NOMO-1 treated with dmso at 0.1 percent for 144 hours (cell line): ENCODE data around the gene RGL1.
"Not testable (repeated sequence)": the region's sequence is repeated elsewhere in the genome, so short reads cannot be mapped to it uniquely, and the experiment has no call there.

Experiments
- DNase-seq: peaks from one replicate; lab custom pipeline; 2025; ENCODE audit not compliant: unreplicated experiment; lab: John Stamatoyannopoulos, UW

Gene RGL1

GRCh38 chr1:183783767-183784637, 20.9 kb upstream of the RGL1 start:
- no peak for DNase-seq

DNA sequence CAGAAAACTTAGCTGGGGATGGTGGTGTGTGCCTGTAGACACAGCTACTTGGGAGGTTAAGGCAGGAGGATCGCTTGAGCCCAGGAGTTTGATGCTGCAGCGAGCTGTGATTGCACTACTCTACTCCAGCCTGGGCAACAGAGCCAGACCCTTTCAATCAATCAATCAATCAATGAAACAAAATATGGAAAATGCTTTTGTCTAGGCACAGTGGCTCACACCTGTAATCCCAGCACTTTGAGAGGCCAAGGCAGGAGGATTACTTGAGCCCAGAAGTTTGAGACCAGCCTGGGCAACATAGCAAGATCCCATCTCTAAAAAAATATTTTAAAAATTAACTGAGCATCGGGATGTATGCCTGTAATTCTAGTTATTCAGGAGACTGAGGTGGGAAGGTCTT, 19.0 kb upstream of the RGL1 start:
- not testable (repeated sequence) for DNase-seq

DNA sequence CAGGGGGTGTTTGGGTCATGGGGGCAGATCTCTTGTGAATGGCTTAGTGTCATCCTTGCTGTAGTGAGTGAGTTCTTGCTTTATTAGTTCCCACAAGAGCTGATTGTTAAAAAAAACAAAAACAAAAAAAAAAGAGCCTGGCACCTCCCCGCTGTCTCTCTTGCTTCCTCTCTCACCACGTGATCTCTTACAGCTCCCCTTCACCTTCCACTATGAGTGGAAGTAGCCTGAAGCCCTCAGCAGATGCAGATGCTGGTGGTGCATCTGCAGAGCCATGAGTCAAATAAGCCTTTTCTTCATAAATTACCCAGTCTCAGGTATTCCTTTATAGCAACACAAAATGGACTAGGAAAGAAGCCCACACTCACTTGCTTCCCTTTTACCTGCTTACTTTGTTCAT, 17.2 kb upstream of the RGL1 start:
- DNase-seq = no peak

DNA sequence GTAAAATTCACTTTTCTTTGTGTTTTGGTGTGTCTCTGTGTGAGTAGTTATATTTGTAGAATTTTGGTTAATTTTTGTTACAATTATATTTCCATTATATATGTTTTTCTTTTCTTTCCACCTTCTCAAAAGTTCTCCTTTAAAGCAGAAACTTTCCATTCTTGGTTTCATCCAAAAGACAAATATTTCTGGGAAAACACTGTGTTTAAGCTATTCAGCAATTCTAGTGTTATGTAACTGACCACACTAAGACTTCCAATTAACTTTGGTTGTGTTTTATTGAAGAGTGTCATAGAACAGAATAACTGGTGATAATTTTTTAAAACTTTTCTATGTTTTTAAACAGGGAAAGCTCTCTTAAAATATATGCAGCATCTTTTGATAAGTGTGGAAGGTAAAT, 13.6 kb upstream of the RGL1 start:
- DNase-seq = no peak

DNA sequence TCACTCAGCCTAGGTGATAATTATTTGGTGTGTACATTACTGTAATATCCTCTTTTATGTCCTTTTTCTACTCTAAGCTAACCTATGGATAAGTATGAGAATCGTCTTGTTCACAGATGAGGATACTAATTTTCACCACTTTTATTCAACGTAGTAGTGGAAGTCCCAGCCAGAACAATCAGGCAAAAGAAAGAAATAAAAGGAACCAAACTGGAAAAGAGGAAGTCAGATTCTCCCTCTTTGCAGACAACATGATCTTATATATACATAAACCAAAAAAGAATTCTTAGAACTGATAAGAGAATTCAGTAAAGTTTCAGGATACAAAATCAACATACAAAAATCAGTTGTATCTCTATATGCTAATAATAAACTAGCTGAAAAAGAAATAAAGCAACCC, 12.6 kb upstream of the RGL1 start:
- DNase-seq = no peak

DNA sequence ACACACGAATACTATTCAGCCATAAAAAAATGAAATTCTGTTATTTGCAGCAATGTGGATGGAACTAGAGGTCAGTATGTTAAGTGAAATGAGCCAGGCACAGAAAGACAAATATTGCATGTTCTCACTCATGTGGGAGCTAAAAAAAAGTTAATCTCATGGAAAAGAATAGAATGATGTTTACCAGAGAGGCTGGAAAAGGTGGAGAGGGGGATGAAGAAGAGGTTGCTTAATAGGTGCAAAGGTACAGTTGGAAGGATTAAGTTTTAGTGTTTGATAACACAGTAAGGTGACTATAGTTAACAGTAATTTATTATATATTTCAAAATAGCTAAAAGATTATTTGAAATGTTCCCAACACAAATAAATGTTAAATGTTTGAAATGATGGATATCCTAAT, 10.8 kb upstream of the RGL1 start:
- DNase-seq = no peak

DNA sequence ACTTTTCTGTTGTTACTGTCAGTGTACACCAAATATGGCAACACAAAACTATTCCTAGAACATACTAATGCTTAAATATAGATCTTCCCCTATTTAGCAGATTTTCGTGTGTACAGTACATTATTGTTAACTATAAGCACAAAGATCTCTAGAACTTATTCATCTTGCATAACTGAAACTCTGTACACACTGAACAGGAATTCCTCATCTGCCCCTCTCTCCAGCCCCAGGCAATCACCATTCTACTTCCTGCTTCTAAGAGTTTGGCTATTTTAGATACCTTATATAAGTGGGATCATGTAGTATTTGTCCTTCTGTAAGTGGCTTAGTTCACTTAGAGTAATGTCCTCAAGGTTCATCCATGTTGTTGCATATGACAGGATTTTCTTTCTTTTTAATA, 4.5 kb upstream of the RGL1 start:
- no peak for DNase-seq

GRCh38 chr1:183801649-183802048, 3.3 kb upstream of the RGL1 start:
- DNase-seq = no peak

DNA sequence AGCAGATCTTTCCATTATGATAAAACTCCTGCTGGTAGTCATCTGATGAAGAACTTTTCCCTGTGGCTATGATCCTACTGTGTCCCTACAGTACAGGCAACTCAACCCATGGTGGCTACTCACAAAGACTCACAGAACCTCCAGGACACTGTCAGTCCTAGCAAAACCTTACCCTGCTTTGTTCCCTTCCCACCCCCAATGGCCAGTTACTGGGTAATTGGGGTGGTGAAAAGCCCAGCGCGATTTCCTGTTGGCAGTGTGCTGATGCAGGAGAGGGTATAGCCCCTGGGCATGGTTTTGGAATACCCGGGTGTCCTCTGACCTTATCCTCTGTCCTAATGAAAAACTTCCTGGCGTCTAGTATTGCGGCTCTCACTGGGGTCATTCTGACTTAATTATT, 533 bp upstream of the RGL1 start:
- DNase-seq = no peak

GRCh38 chr1:183806125-183806524, 1.2 kb downstream of the RGL1 start:
- DNase-seq = no peak

DNA sequence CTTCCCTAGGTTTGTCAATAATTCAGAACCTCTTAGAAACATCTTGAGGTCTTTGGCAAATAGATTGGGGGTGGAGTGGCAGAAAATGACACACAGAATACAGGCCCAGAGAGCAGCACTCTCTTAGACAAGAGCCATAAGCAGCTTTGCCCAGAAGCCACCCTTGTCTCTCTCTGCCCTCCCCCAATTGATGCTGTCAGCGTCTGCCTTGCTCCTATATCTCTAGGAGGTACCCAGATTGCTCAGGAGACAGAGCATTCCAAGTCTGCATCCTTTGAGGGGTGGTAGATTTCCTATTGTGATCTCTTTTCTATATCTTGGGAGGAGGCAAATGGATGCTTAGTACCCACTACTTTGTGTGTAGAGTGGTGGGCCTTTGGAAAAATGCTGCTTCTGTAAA, 1.8 kb downstream of the RGL1 start:
- no peak for DNase-seq

DNA sequence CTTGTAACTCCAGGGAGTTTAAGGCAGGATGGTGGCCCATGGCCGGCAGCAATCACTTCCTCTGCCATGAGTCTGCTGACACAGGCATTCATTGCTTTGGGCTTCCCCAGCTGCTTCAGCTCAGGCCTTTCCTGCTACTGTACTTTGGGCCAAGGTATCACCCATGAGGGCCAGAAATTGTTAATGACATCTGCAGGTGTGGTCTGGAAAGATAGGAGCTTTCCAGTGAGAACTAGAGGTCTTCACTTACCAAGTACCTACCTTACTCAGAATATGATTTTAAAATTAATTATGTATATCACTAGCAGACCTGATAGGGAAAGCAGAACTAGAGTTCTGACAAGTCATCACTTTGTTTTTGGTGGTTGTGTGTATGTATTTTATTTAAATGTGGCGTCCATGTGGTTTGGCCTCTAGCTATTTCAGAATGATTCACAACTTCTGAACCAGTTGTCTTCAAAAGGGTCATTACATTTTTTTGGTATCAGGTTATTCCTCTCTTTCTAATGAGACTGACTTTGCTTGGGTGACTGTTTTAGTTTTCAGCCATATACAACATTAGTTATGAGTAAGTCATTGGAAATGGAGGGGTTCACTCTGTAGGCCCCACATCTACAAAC, 2.7 kb downstream of the RGL1 start:
- DNase-seq = no peak

DNA sequence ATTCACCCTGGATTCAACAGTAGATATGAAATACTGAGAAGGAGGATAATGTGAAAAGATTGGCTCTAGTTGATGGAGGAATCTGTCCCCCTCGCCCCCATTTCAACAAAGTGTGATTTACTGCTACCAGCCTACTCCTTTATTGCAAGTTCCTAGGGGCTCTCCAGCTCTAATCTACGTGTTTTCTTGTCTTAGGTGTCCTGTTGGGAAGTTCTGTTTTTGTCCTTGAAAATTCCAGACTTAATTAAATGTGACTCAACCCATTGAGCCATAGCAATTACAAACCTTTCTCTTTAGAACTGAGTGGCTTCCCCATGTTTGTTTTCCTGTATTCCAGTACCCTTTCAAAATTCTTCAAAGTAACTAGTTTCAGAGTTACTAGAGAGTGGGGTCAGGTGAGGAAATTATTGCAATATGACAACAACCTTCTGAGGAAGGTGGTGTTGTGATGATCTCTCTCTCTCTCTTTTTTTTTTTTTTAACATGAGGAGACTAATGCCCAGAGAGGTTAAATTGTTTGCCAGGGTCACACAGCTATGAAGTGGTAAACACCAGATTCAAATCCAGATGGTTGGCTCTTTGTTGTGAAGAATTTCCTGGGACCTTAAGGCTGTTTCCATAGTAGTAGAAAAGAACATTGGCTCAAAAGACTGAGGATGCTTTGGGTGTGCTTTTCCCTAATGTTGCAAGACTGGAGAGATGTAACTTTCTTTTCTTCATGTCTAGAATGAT, 3.5 kb downstream of the RGL1 start:
- no peak for DNase-seq

GRCh38 chr1:183810121-183810520, 5.2 kb downstream of the RGL1 start:
- DNase-seq = peak; percentile 40

DNA sequence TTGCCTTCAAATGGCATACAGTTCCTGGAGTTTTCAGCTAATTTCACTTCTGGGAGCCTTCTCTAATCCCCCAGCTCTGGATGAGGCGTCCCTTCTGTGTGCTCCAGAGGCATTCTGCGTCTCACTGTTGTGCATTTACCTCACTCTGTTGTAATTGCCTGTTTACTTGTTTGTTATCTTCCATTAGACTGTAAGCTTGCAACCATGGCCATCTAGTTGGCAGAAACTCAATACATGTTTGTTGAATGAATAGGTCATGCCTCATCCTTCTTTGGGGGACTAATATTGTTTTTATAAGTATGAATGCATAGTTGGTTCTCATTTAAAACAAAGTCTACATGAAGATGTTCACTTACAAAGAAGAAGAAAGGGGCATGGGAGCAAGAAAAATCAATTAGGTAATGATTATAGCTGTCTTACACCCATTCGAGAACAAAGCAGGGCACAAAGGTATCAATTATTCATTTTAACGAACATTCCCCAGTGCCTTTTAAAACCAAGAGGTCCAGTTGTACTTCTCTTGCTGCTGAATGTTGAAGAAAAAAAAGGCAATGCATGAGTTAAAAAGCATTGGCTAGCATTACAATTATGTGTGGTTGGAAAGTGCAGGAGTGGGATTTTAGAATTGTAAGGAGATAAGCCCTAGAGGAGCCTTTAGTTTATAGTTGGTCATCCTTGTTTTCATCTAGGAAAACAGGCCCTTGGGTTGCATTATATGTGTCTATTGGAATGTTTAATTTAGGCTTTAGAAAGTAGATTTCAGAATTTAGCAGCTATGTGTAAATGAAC, 6.0 kb downstream of the RGL1 start:
- DNase-seq = no peak

DNA sequence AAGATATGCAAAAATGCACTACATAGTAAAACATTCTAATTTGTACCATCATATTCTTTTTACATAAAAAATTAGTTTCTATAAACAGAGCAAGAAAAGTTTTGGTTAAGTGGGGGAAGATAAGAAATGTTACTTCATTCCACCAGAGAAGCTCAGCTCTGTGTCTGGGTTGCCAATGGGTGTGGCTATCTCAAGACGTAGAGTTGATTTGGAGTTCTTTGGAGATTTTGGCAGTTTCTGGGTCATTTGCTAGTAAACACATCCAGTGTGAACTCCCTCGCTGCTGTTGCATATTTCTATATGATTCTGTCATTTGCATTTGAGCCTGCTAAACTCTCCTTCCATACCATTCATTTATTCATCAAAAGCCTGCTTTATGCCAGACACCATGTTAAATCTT, 7.2 kb downstream of the RGL1 start:
- no peak for DNase-seq

GRCh38 chr1:183812686-183813569, 8.0 kb downstream of the RGL1 start:
- no peak for DNase-seq

- DNase-seq = no peak
Observed at GRCh38 chr1:183814121-183814681, 9.3 kb downstream of the RGL1 start.

GRCh38 chr1:183816110-183816509, 11.2 kb downstream of the RGL1 start:
- DNase-seq = no peak
